HepG2 (cell line): ENCODE data around the gene CNDP1.

ENCODE experiments used
- CHD2 ChIP-seq: IDR thresholded peaks from 2 replicates; pipeline ENCODE4 v1.6.1; 2011; ENCODE audit warnings: low read depth, low read length, improper control_type of control experiment
- CTCF ChIP-seq: sonication (generic); formaldehyde crosslinking; IDR thresholded peaks from 2 replicates; pipeline ENCODE4 v1.5.0; 2020; ENCODE audit warnings: mild to moderate bottlenecking, missing genetic modification reagents, moderate library complexity
- GABPA ChIP-seq, 2 experiments: IDR thresholded peaks; 2 replicates each; pipeline ENCODE4 v1.6.1; 2011 to 2016; ENCODE audit warnings: low read depth in 2 of 2, low read length in 1 of 2, missing biosample characterization in 1 of 2, missing genetic modification characterization in 1 of 2
- KAT2B ChIP-seq: fragments of 150-350 bp; IDR thresholded peaks from 2 replicates; pipeline ENCODE4 v1.6.1; 2014; ENCODE audit warnings: low read depth, low read length, borderline replicate concordance
- MXI1 ChIP-seq: IDR thresholded peaks from 3 replicates; pipeline ENCODE4 v1.6.1; 2012; ENCODE audit warnings: low read depth, low read length, inconsistent platforms, borderline replicate concordance
- POLR2A ChIP-seq, 2 experiments: IDR thresholded peaks; 2 replicates each; pipeline ENCODE4 v1.6.1; 2011; ENCODE audit warnings: low read depth in 2 of 2, low read length in 2 of 2, mild to moderate bottlenecking in 1 of 2, moderate library complexity in 1 of 2; ENCODE audit not compliant: insufficient read depth in 1 of 2
- RAD21 ChIP-seq: fragments of 450-650 bp; formaldehyde crosslinking; IDR thresholded peaks from 2 replicates; pipeline ENCODE4 v1.5.0; 2020; ENCODE audit warnings: mild to moderate bottlenecking
- SCMH1 ChIP-seq: sonication (generic); formaldehyde crosslinking; IDR thresholded peaks from 2 replicates; pipeline ENCODE4 v1.9.0; 2021; ENCODE audit warnings: missing genetic modification reagents, mild to moderate bottlenecking, borderline replicate concordance
- TAF1 ChIP-seq: sonication (generic); formaldehyde crosslinking; IDR thresholded peaks from 2 replicates; pipeline ENCODE4 v1.4.0; 2020; ENCODE audit warnings: missing genetic modification reagents
- ZNF3 ChIP-seq: IDR thresholded peaks from 2 replicates; pipeline ENCODE4 v1.7.0; 2017; ENCODE audit warnings: inconsistent platforms
- ZNF672 ChIP-seq: sonication (generic); formaldehyde crosslinking; IDR thresholded peaks from 2 replicates; pipeline ENCODE4 v1.8.1; 2022; ENCODE audit warnings: missing genetic modification reagents
- ZNF780A ChIP-seq: sonication (generic); formaldehyde crosslinking; IDR thresholded peaks from 2 replicates; pipeline ENCODE4 v1.8.0; 2022; ENCODE audit warnings: mild to moderate bottlenecking, missing genetic modification reagents, moderate library complexity

GRCh38 chr18:74521068-74521725 is 13.1 kb upstream of the CNDP1 start:
- TF ChIP-seq KAT2B (no peak), GABPA (IDR thresholded peaks at IDR 0.05; ENCODE audit: low read depth, low read length) (no peak), GABPA (CRISPR knock-in tag; IDR thresholded peaks at IDR 0.05; ENCODE audit: low read depth) (no peak), POLR2A (IDR thresholded peaks at IDR 0.05; ENCODE audit: insufficient read depth in 1 of 2, low read depth in 2 of 2, low read length in 2 of 2) (no peak), ZNF3 (no peak), ZNF672 (CRISPR knock-in tag) (no peak), CHD2 (no peak), RAD21 (CRISPR knock-in tag) (no peak), SCMH1 (CRISPR knock-in tag) (no peak), MXI1 (no peak), TAF1 (CRISPR knock-in tag) (no peak), ZNF780A (CRISPR knock-in tag) (no peak), CTCF (CRISPR knock-in tag) (no peak)
